Mesodermal cell (in vitro differentiated cells): Measurements from ENCODE around the gene PDLIM5. TPM values are rescaled to one million over a fixed set of nuclear protein-coding genes. Genes with fewer than 3 reads are reported as not detected.
A peak's percentile ranks its signal among the peaks of the same experiment; 100 is the strongest.
"Not testable (repeated sequence)": the region's sequence is repeated elsewhere in the genome, so short reads cannot be mapped to it uniquely, and the experiment has no call there.

Source experiments
- H3K27ac ChIP-seq: 2 replicates; pipeline ENCODE4 v1.7.0; 2013; ENCODE audit warnings: mild to moderate bottlenecking, low read depth, low read length, moderate library complexity; ENCODE audit not compliant: severe bottlenecking
- H3K36me3 ChIP-seq: 2 replicates; pipeline ENCODE4 v1.7.1; 2013; ENCODE audit warnings: mild to moderate bottlenecking, low read length, moderate library complexity; ENCODE audit not compliant: control insufficient read depth, insufficient read depth
- H3K4me1 ChIP-seq: one replicate; pipeline ENCODE4 v1.7.1; 2013; ENCODE audit warnings: mild to moderate bottlenecking, low read length; ENCODE audit not compliant: insufficient read depth, control insufficient read depth, poor library complexity, severe bottlenecking
- H3K4me3 ChIP-seq: 2 replicates; pipeline ENCODE4 v1.7.0; 2013; ENCODE audit warnings: low read length, control low read depth, mild to moderate bottlenecking; ENCODE audit not compliant: insufficient read depth, poor library complexity, severe bottlenecking; ENCODE audit errors: extremely low read depth
- H3K9me3 ChIP-seq: 2 replicates; pipeline ENCODE4 v1.7.1; 2013; ENCODE audit warnings: mild to moderate bottlenecking, low read length, moderate library complexity; ENCODE audit not compliant: control insufficient read depth
- WGBS, 2 experiments: methylation state at CpG; one replicate each; pipeline ENCODE4 v1.1.5; 2013; ENCODE audit warnings: missing lambda C conversion rate in 2 of 2; ENCODE audit not compliant: insufficient coverage in 2 of 2; 5-methylcytosine and 5-hydroxymethylcytosine counted together
- polyA plus RNA-seq, 2 experiments: library from polyadenylated mRNA; stranded (reverse); fragments of 50-300 nt; gene quantifications; one replicate each; pipeline ENCODE4 v1.2.3, GENCODE V29; 2013

Gene PDLIM5
- polyA plus RNA-seq (2013, experiment 1 of 2): 78.1 TPM
- 64.1 TPM for polyA plus RNA-seq (2013, experiment 2 of 2)

GRCh38 chr4:94451695-94452475, at the start of gene PDLIM5:
Gene PDLIM5 (plus strand): TSS chr4:94451942. CDS start chr4:94455289, 3,347 bp downstream.
- Histone ChIP-seq H3K27ac (peak within 1 kb of the TSS; percentile 71), H3K9me3 (no peaks in the 10 kb centered on the region), H3K4me1 (peaks cover 15% of the 10 kb centered on the region), H3K36me3 (peaks cover 14% of the 10 kb centered on the region), H3K4me3 (peak within 1 kb of the TSS; percentile 92)
- WGBS, 2 experiments: 0 to 1% methylated on average over 26 to 66 of the region's 88 CpGs

GRCh38 chr4:94402439-94402838, 49.3 kb upstream of the PDLIM5 start:
- H3K4me1 ChIP-seq: peaks cover 16% of the 10 kb centered on the region
- WGBS, 2 experiments: 74 to 100% methylated on average over 2 to 3 of the region's 4 CpGs
- not testable (repeated sequence) for H3K36me3 ChIP-seq, H3K27ac ChIP-seq, H3K4me3 ChIP-seq, H3K9me3 ChIP-seq

GRCh38 chr4:94403751-94404150, 48.0 kb upstream of the PDLIM5 start:
- no peak overlapping the region for H3K27ac ChIP-seq
- no peak overlapping the region for H3K4me3 ChIP-seq
- peaks cover 27% of the 10 kb centered on the region for H3K4me1 ChIP-seq
- H3K9me3 ChIP-seq: no peaks in the 10 kb centered on the region
- no peaks in the 10 kb centered on the region for H3K36me3 ChIP-seq

- Histone ChIP-seq H3K36me3 (no peaks in the 10 kb centered on the region), H3K9me3 (no peaks in the 10 kb centered on the region), H3K4me1 (peaks cover 26% of the 10 kb centered on the region), H3K27ac (no peak overlapping the region), H3K4me3 (no peak overlapping the region)
- 24 to 57% methylated on average over 4 to 7 of the region's 10 CpGs for WGBS, 2 experiments
These were observed 44.9 kb upstream of the PDLIM5 start for GRCh38 chr4:94406668-94407437.

GRCh38 chr4:94407846-94408245, 43.9 kb upstream of the PDLIM5 start:
- WGBS, 2 experiments: 100% methylated on average over 1 to 2 of the region's 2 CpGs
- H3K4me3 ChIP-seq: no peak overlapping the region
- H3K9me3 ChIP-seq: no peaks in the 10 kb centered on the region
- no peak overlapping the region for H3K27ac ChIP-seq
- H3K4me1 ChIP-seq: peaks cover 36% of the 10 kb centered on the region
- no peaks in the 10 kb centered on the region for H3K36me3 ChIP-seq

- H3K4me1 ChIP-seq: peaks cover 44% of the 10 kb centered on the region
- H3K27ac ChIP-seq: peak overlapping the region; percentile 57
- 71 to 74% methylated on average over 3 of the region's 5 CpGs for WGBS, 2 experiments
- no peaks in the 10 kb centered on the region for H3K36me3 ChIP-seq
- H3K4me3 ChIP-seq: no peak overlapping the region
- no peaks in the 10 kb centered on the region for H3K9me3 ChIP-seq
These were observed 43.0 kb upstream of the PDLIM5 start for GRCh38 chr4:94408549-94409374.

GRCh38 chr4:94409375-94409679, 42.4 kb upstream of the PDLIM5 start:
- no peaks in the 10 kb centered on the region for H3K36me3 ChIP-seq
- no peak overlapping the region for H3K27ac ChIP-seq
- H3K4me3 ChIP-seq: no peak overlapping the region
- no peaks in the 10 kb centered on the region for H3K9me3 ChIP-seq
- H3K4me1 ChIP-seq: peaks cover 44% of the 10 kb centered on the region
- WGBS, 2 experiments: no CpG with 5 or more reads among the region's 1 CpG

- Histone ChIP-seq H3K36me3 (no peaks in the 10 kb centered on the region), H3K9me3 (no peaks in the 10 kb centered on the region), H3K27ac (no peak overlapping the region), H3K4me1 (peaks cover 44% of the 10 kb centered on the region), H3K4me3 (no peak overlapping the region)
These were observed 41.8 kb upstream of the PDLIM5 start for GRCh38 chr4:94409962-94410361.

- Histone ChIP-seq H3K4me3 (no peak overlapping the region), H3K27ac (no peak overlapping the region), H3K4me1 (peaks cover 44% of the 10 kb centered on the region), H3K36me3 (no peaks in the 10 kb centered on the region), H3K9me3 (no peaks in the 10 kb centered on the region)
- 91 to 100% methylated on average over 5 to 8 of the region's 10 CpGs for WGBS, 2 experiments
These were observed 41.0 kb upstream of the PDLIM5 start for GRCh38 chr4:94410678-94411206.

- no peak overlapping the region for H3K27ac ChIP-seq
- no peaks in the 10 kb centered on the region for H3K9me3 ChIP-seq
- no peaks in the 10 kb centered on the region for H3K36me3 ChIP-seq
- peaks cover 44% of the 10 kb centered on the region for H3K4me1 ChIP-seq
- no peak overlapping the region for H3K4me3 ChIP-seq
These were observed 40.4 kb upstream of the PDLIM5 start for GRCh38 chr4:94411296-94411695.
